ENCODE data around the gene PER3.

PER3 gene

DNA sequence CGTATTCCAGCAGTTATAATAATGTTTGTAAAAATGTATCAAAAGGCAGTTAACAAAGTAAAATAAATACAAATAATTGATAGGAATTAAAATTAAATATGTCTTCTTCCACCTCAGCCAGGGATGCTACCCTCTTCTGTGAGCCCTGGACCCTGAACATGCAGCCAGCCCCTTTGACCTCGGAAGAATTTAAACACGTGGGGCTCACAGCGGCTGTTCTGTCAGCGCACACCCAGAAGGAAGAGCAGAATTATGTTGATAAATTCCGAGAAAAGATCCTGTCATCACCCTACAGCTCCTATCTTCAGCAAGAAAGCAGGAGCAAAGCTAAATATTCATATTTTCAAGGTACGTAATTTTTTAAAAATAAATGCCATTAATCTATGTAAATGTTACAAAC is 42.3 kb downstream of the PER3 start:
- DNase-seq, result no peak
- TF ChIP-seq, protein P1, sequence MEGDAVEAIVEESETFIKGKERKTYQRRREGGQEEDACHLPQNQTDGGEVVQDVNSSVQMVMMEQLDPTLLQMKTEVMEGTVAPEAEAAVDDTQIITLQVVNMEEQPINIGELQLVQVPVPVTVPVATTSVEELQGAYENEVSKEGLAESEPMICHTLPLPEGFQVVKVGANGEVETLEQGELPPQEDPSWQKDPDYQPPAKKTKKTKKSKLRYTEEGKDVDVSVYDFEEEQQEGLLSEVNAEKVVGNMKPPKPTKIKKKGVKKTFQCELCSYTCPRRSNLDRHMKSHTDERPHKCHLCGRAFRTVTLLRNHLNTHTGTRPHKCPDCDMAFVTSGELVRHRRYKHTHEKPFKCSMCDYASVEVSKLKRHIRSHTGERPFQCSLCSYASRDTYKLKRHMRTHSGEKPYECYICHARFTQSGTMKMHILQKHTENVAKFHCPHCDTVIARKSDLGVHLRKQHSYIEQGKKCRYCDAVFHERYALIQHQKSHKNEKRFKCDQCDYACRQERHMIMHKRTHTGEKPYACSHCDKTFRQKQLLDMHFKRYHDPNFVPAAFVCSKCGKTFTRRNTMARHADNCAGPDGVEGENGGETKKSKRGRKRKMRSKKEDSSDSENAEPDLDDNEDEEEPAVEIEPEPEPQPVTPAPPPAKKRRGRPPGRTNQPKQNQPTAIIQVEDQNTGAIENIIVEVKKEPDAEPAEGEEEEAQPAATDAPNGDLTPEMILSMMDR (IDR thresholded peaks at IDR 0.05), result no peak
- peaks cover 20% of the 10 kb centered on the region for H3K36me3 Mint-ChIP-seq (ENCODE audit: low read depth)
- H3K9me3 Mint-ChIP-seq, result no peaks in the 10 kb centered on the region
- H3K4me3 Mint-ChIP-seq, result no peak overlapping the region
- peak overlapping the region; percentile 61 for H3K27ac Mint-ChIP-seq
- H3K27me3 Mint-ChIP-seq (ENCODE audit: low read depth, poor library complexity), result no peaks in the 10 kb centered on the region
- H3K4me1 Mint-ChIP-seq, result peaks cover 5% of the 10 kb centered on the region

DNA sequence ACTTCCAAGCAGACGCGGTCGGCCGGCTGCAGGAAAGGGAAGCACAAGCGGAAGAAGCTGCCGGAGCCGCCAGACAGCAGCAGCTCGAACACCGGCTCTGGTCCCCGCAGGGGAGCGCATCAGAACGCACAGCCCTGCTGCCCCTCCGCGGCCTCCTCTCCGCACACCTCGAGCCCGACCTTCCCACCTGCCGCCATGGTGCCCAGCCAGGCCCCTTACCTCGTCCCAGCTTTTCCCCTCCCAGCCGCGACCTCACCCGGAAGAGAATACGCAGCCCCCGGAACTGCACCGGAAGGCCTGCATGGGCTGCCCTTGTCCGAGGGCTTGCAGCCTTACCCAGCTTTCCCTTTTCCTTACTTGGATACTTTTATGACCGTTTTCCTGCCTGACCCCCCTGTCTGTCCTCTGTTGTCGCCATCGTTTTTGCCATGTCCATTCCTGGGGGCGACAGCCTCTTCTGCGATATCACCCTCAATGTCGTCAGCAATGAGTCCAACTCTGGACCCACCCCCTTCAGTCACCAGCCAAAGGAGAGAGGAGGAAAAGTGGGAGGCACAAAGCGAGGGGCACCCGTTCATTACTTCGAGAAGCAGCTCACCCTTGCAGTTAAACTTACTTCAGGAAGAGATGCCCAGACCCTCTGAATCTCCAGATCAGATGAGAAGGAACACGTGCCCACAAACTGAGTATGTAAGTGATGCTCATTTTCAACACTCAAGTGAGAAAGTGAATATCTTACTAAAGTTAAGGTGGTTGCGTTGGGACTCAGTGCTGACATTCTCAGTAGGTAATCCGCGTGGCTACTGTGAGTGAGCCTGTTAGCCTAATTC is 43.2 kb downstream of the PER3 start:
- no peak overlapping the region for H3K27ac Mint-ChIP-seq
- H3K4me1 Mint-ChIP-seq, result peaks cover 5% of the 10 kb centered on the region
- H3K27me3 Mint-ChIP-seq (ENCODE audit: low read depth, poor library complexity), result no peaks in the 10 kb centered on the region
- no peak for DNase-seq
- TF ChIP-seq, protein P1 (IDR thresholded peaks at IDR 0.05), result no peak
- H3K4me3 Mint-ChIP-seq, result no peak overlapping the region
- H3K9me3 Mint-ChIP-seq, result no peaks in the 10 kb centered on the region
- peaks cover 14% of the 10 kb centered on the region for H3K36me3 Mint-ChIP-seq (ENCODE audit: low read depth)

DNA sequence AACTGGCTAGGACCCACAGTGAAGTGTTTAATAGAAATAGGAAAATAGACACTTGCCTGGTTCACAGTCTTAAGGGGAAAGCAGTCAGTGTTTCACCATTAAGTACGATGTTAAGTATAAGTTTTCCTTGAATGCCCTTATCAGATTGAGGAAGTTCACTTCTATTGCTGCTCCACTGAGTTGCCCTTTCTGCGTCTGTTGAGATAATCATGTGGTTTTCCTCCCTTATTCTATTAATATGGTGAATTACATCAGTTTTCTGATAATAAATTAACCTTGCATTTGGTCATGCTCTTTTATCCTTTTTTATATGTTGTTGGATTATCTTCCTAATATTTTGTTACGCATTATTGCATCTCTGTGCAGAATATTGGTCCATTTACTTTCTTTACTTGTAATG is 47.4 kb downstream of the PER3 start:
- no peaks in the 10 kb centered on the region for H3K9me3 Mint-ChIP-seq
- H3K4me1 Mint-ChIP-seq, result peaks cover 5% of the 10 kb centered on the region
- H3K4me3 Mint-ChIP-seq, result no peak overlapping the region
- H3K36me3 Mint-ChIP-seq (ENCODE audit: low read depth), result peaks cover 24% of the 10 kb centered on the region
- TF ChIP-seq, protein P1 (IDR thresholded peaks at IDR 0.05), result no peak
- no peak for DNase-seq
- no peak overlapping the region for H3K27ac Mint-ChIP-seq
- no peaks in the 10 kb centered on the region for H3K27me3 Mint-ChIP-seq (ENCODE audit: low read depth, poor library complexity)

DNA sequence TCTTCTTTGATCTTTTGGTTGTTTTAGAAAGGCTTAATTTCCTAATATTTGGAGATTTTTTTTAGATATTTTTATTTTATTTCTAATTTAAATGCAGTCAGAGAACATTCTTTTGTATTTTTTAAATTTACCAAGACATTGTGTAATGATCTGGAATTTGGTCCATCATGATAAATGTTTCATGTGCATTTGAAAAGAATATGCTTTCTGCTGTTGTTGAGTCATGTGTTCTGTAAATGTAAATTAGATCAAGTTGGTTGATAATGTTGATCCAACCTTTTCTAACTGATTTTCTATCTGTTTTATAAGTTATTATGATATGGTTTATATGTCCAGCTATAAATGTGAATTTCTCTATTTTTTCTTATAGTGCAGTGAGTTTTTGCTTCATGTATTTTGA is 48.9 kb downstream of the PER3 start:
- Mint-ChIP-seq H3K4me3 (no peak overlapping the region), H3K36me3 (ENCODE audit: low read depth) (peaks cover 28% of the 10 kb centered on the region), H3K9me3 (peaks cover 8% of the 10 kb centered on the region), H3K4me1 (no peaks in the 10 kb centered on the region), H3K27me3 (ENCODE audit: low read depth, poor library complexity) (no peaks in the 10 kb centered on the region), H3K27ac (no peak overlapping the region)
- TF ChIP-seq, protein P1 (IDR thresholded peaks at IDR 0.05), result no peak
- no peak for DNase-seq

DNA sequence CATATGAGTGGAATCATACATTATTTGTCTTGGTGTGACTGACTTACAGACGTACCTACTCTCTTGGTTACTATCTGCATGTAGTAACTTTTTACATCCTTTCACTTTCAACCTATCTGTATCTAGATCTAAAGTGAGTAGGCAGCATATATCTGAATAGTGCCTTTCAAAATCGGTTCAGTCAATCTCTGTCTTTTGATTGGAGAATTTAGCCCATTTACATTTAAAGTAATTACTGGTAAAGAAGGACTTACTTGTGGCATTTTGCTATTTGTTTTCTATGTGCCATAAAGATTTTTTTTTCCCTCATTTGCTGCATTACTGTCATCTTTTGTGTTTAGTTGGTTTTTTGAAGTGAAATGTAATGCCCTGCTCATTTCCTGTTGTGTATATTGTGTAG is 54.6 kb downstream of the PER3 start:
- Mint-ChIP-seq H3K27me3 (ENCODE audit: low read depth, poor library complexity) (no peaks in the 10 kb centered on the region), H3K27ac (no peak overlapping the region), H3K9me3 (peaks cover 42% of the 10 kb centered on the region), H3K36me3 (ENCODE audit: low read depth) (peaks cover 66% of the 10 kb centered on the region), H3K4me3 (no peak overlapping the region), H3K4me1 (no peaks in the 10 kb centered on the region)
- DNase-seq, result no peak
- TF ChIP-seq, protein P1 (IDR thresholded peaks at IDR 0.05), result no peak

DNA sequence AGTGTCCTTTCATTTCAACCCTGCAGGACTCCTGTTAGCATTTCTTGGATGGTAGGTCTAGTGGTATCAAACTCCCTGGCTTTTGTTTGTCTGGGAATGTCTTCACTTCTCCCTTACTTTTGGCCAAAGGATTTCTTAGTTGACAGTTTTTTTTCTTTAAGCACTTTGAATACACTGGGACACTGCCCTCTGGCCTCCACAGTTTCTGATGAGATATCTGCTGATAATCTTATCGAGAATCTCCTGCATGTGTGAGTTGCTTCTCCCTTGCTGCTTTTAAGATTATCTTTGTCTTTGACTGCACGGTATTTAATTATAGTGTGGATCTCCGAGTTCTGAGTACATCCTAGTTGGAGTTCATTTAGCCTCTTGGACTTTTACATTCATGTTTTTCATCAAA is 55.4 kb downstream of the PER3 start:
- Mint-ChIP-seq H3K4me1 (no peaks in the 10 kb centered on the region), H3K36me3 (ENCODE audit: low read depth) (peaks cover 66% of the 10 kb centered on the region), H3K4me3 (no peak overlapping the region), H3K27ac (no peak overlapping the region), H3K9me3 (peaks cover 42% of the 10 kb centered on the region), H3K27me3 (ENCODE audit: low read depth, poor library complexity) (no peaks in the 10 kb centered on the region)
- no peak for DNase-seq
- TF ChIP-seq, protein P1 (IDR thresholded peaks at IDR 0.05), result no peak

Data from nephron progenitor cell (in vitro differentiated cells).